Neural cell (in vitro differentiated cells): ENCODE data around the gene NYAP1. TPM values are rescaled to one million over a fixed set of nuclear protein-coding genes. Genes with fewer than 3 reads are reported as not detected.
A peak's percentile ranks its signal among the peaks of the same experiment; 100 is the strongest.

Experiments
- H2AFZ ChIP-seq: fragments of 200-600, 300-800 bp; sonication (generic), shearing (Covaris generic); 2 replicates; pipeline ENCODE4 v1.6.0; 2014; ENCODE audit warnings: low read depth, mild to moderate bottlenecking, antibody characterized with exemption, low read length, moderate library complexity
- H3F3A ChIP-seq: fragments of 200-600 bp; shearing (Covaris generic); 2 replicates; pipeline ENCODE4 v1.6.1; 2016; ENCODE audit warnings: mild to moderate bottlenecking, moderate library complexity, mixed read lengths, antibody characterized with exemption, low read length; ENCODE audit not compliant: insufficient read depth, poor library complexity, severe bottlenecking
- H3K27ac ChIP-seq: fragments of 200-600, 300-800 bp; sonication (generic), shearing (Covaris generic); 2 replicates; pipeline ENCODE4 v1.5.1; 2014; ENCODE audit warnings: mild to moderate bottlenecking, low read length, moderate library complexity
- H3K27me3 ChIP-seq: fragments of 300-800, 200-600 bp; sonication (generic), shearing (Covaris generic); 2 replicates; pipeline ENCODE4 v1.6.0; 2014; ENCODE audit warnings: mild to moderate bottlenecking, low read depth, low read length, moderate library complexity; ENCODE audit not compliant: insufficient read depth
- H3K36me3 ChIP-seq: fragments of 300-800, 200-600 bp; sonication (generic), shearing (Covaris generic); 2 replicates; pipeline ENCODE4 v1.5.1; 2014; ENCODE audit warnings: mild to moderate bottlenecking, antibody characterized with exemption, low read length, moderate library complexity; ENCODE audit not compliant: insufficient read depth
- H3K4me2 ChIP-seq: fragments of 300-800, 200-600 bp; sonication (generic), shearing (Covaris generic); 2 replicates; pipeline ENCODE4 v1.6.0; 2014; ENCODE audit warnings: mild to moderate bottlenecking, low read length
- H3K4me3 ChIP-seq: fragments of 300-800, 200-600 bp; sonication (generic), shearing (Covaris generic); 2 replicates; pipeline ENCODE4 v1.5.1; 2014; ENCODE audit warnings: mild to moderate bottlenecking, low read length, moderate library complexity
- H3K79me2 ChIP-seq: fragments of 200-600 bp; shearing (Covaris generic); replicated peaks from 2 replicates; pipeline ENCODE4 v1.6.0; 2014; ENCODE audit warnings: mild to moderate bottlenecking, low read length, moderate library complexity; ENCODE audit not compliant: insufficient read depth
- H3K9ac ChIP-seq: fragments of 300-800, 200-600 bp; sonication (generic), shearing (Covaris generic); 2 replicates; pipeline ENCODE4 v1.6.1; 2016; ENCODE audit warnings: mild to moderate bottlenecking, low read length, mixed read lengths
- H3K9me2 ChIP-seq: fragments of 200-600 bp; shearing (Covaris generic); 2 replicates; pipeline ENCODE4 v1.6.1; 2016; ENCODE audit warnings: mild to moderate bottlenecking, low read length, mixed read lengths; ENCODE audit not compliant: insufficient read depth
- H3K9me3 ChIP-seq: fragments of 200-600, 300-800 bp; sonication (generic), shearing (Covaris generic); 2 replicates; pipeline ENCODE4 v1.6.1; 2016; ENCODE audit warnings: mild to moderate bottlenecking, mixed run types, low read length, moderate library complexity, mixed read lengths
- H4K20me1 ChIP-seq: fragments of 200-600 bp; shearing (Covaris generic); 2 replicates; pipeline ENCODE4 v1.6.1; 2016; ENCODE audit warnings: mild to moderate bottlenecking, mixed run types; ENCODE audit not compliant: insufficient read depth
- EP300 ChIP-seq: fragments of 450-650 bp; conservative IDR thresholded peaks from 2 replicates; pipeline ENCODE4 v1.6.1; 2014; ENCODE audit warnings: antibody characterized with exemption, mild to moderate bottlenecking, moderate library complexity; ENCODE audit not compliant: poor library complexity, severe bottlenecking
- EZH2 ChIP-seq: fragments of 200-600, 300-800 bp; shearing (Covaris generic), sonication (generic); IDR thresholded peaks from 2 replicates; pipeline ENCODE4 v1.6.1; 2014; ENCODE audit warnings: antibody characterized with exemption, low read length, borderline replicate concordance, mild to moderate bottlenecking; ENCODE audit not compliant: insufficient read depth, poor library complexity, severe bottlenecking
- MXI1 ChIP-seq: fragments of 450-650 bp; conservative IDR thresholded peaks from 2 replicates; pipeline ENCODE4 v1.6.1; 2014; ENCODE audit warnings: antibody characterized with exemption, mild to moderate bottlenecking; ENCODE audit not compliant: poor library complexity, severe bottlenecking
- POLR2AphosphoS5 ChIP-seq: IDR thresholded peaks from 2 replicates; pipeline ENCODE4 v1.6.1; 2012
- RAD21 ChIP-seq: fragments of 450-650 bp; conservative IDR thresholded peaks from 2 replicates; pipeline ENCODE4 v1.6.1; 2014; ENCODE audit warnings: antibody characterized with exemption, mild to moderate bottlenecking, moderate library complexity
- REST ChIP-seq: IDR thresholded peaks from 2 replicates; pipeline ENCODE4 v1.6.1; 2012; ENCODE audit warnings: borderline replicate concordance
- SMC3 ChIP-seq: fragments of 450-650 bp; conservative IDR thresholded peaks from 2 replicates; pipeline ENCODE4 v1.6.1; 2014; ENCODE audit warnings: antibody characterized with exemption, mild to moderate bottlenecking, moderate library complexity; ENCODE audit not compliant: poor library complexity
- TAF1 ChIP-seq: IDR thresholded peaks from 2 replicates; pipeline ENCODE4 v1.6.1; 2012; ENCODE audit warnings: low read depth
- polyA plus RNA-seq: library from polyadenylated mRNA; depleted of rRNA; stranded (reverse); fragments of >200 nt; gene quantifications from 2 replicates; pipeline ENCODE4 v1.2.3, GENCODE V29; 2014
- TF ChIP-seq, protein P1 (sequence below): fragments of 450-650 bp; IDR thresholded peaks from 2 replicates; pipeline ENCODE4 v1.5.1; 2014; ENCODE audit warnings: antibody characterized with exemption, mild to moderate bottlenecking, moderate library complexity; ENCODE audit not compliant: poor library complexity, severe bottlenecking

The NYAP1 gene
- polyA plus RNA-seq, 1 donor from 2014 or later, result 70.1 TPM

GRCh38 chr7:100484673-100485045 lies 932 bp downstream of the NYAP1 start:
- Histone ChIP-seq H3K36me3 (no peaks in the 10 kb centered on the region), H3K4me3 (peak overlapping the region; percentile 83), H3K27ac (peak overlapping the region; percentile 85), H3F3A (no peaks in the 10 kb centered on the region), H2AFZ (peak overlapping the region; percentile 84), H3K9me2 (no peaks in the 10 kb centered on the region), H3K9ac (peak overlapping the region; percentile 97), H4K20me1 (no peaks in the 10 kb centered on the region), H3K4me2 (peak overlapping the region; percentile 76), H3K9me3 (no peaks in the 10 kb centered on the region), H3K27me3 (no peaks in the 10 kb centered on the region), H3K79me2 (peaks cover 38% of the 10 kb centered on the region)
- TF ChIP-seq EZH2 (no peak), SMC3 (no peak), EP300 (no peak), RAD21 (no peak), REST (no peak), MXI1 (no peak), POLR2AphosphoS5 (no peak), TAF1 (no peak)
- TF ChIP-seq, protein P1, sequence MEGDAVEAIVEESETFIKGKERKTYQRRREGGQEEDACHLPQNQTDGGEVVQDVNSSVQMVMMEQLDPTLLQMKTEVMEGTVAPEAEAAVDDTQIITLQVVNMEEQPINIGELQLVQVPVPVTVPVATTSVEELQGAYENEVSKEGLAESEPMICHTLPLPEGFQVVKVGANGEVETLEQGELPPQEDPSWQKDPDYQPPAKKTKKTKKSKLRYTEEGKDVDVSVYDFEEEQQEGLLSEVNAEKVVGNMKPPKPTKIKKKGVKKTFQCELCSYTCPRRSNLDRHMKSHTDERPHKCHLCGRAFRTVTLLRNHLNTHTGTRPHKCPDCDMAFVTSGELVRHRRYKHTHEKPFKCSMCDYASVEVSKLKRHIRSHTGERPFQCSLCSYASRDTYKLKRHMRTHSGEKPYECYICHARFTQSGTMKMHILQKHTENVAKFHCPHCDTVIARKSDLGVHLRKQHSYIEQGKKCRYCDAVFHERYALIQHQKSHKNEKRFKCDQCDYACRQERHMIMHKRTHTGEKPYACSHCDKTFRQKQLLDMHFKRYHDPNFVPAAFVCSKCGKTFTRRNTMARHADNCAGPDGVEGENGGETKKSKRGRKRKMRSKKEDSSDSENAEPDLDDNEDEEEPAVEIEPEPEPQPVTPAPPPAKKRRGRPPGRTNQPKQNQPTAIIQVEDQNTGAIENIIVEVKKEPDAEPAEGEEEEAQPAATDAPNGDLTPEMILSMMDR, result no peak

- no peaks in the 10 kb centered on the region for H3K36me3 ChIP-seq
- TF ChIP-seq TAF1, result no peak
- no peak overlapping the region for H2AFZ ChIP-seq
- H3K79me2 ChIP-seq, result peaks cover 43% of the 10 kb centered on the region
- H3K4me3 ChIP-seq, result peak overlapping the region; percentile 83
- no peaks in the 10 kb centered on the region for H3K9me3 ChIP-seq
- no peaks in the 10 kb centered on the region for H4K20me1 ChIP-seq
- H3F3A ChIP-seq, result no peaks in the 10 kb centered on the region
- H3K4me2 ChIP-seq, result peak overlapping the region; percentile 76
- no peaks in the 10 kb centered on the region for H3K27me3 ChIP-seq
- no peaks in the 10 kb centered on the region for H3K9me2 ChIP-seq
- H3K9ac ChIP-seq, result peak overlapping the region; percentile 97
- no peak overlapping the region for H3K27ac ChIP-seq
Observed at GRCh38 chr7:100485471-100485876, 1.7 kb downstream of the NYAP1 start.

- H3K4me3 ChIP-seq, result peak overlapping the region; percentile 83
- no peaks in the 10 kb centered on the region for H3K9me2 ChIP-seq
- H3K9ac ChIP-seq, result peak overlapping the region; percentile 97
- TF ChIP-seq REST (no peak), POLR2AphosphoS5 (no peak), RAD21 (no peak), TAF1 (no peak), EZH2 (no peak), MXI1 (no peak), SMC3 (no peak), EP300 (no peak)
- TF ChIP-seq, protein P1, result no peak
- no peaks in the 10 kb centered on the region for H4K20me1 ChIP-seq
- no peak overlapping the region for H3K4me2 ChIP-seq
- peaks cover 50% of the 10 kb centered on the region for H3K79me2 ChIP-seq
- no peaks in the 10 kb centered on the region for H3K9me3 ChIP-seq
- no peaks in the 10 kb centered on the region for H3F3A ChIP-seq
- no peaks in the 10 kb centered on the region for H3K27me3 ChIP-seq
- no peaks in the 10 kb centered on the region for H3K36me3 ChIP-seq
- H2AFZ ChIP-seq, result no peak overlapping the region
- H3K27ac ChIP-seq, result no peak overlapping the region
Observed at GRCh38 chr7:100486111-100486636, 2.4 kb downstream of the NYAP1 start.
